Upper lobe of right lung (tissue), 1 donor: ENCODE measurements around the gene HNRNPDL. TPM values are rescaled to one million over a fixed set of nuclear protein-coding genes. Genes with fewer than 3 reads are reported as not detected.

ENCODE experiments used
- ATAC-seq: fragments of 200-7000 bp; cut with Tn5 transposase; one replicate; pipeline ENCODE4 v1.9.1; 2020; ENCODE audit warnings: mild to moderate bottlenecking, moderate library complexity
- DNase-seq: peaks from one replicate; pipeline ENCODE4 v3.0.0-alpha.2; 2020
- H3K27ac ChIP-seq: fragments of 200-600 bp; one replicate; pipeline ENCODE4 v1.8.0; 2022
- H3K27me3 ChIP-seq: fragments of 200-600 bp; one replicate; pipeline ENCODE4 v1.8.0; 2022; ENCODE audit warnings: mild to moderate bottlenecking
- H3K36me3 ChIP-seq: fragments of 200-600 bp; one replicate; pipeline ENCODE4 v1.8.0; 2022
- H3K4me1 ChIP-seq: fragments of 200-600 bp; one replicate; pipeline ENCODE4 v1.8.0; 2022
- H3K4me3 ChIP-seq: fragments of 200-600 bp; one replicate; pipeline ENCODE4 v1.8.0; 2022; ENCODE audit warnings: mild to moderate bottlenecking
- H3K9me3 ChIP-seq: fragments of 200-600 bp; one replicate; pipeline ENCODE4 v1.8.0; 2022
- CTCF ChIP-seq: fragments of 200-600 bp; IDR thresholded peaks from one replicate; pipeline ENCODE4 v1.8.0; 2022; ENCODE audit warnings: antibody characterized with exemption
- intact Hi-C: fragments of 100-400 bp; cut with DNase I; formaldehyde crosslinking; loops from one replicate; pipeline ENCODE4 v1.11.0; 2022
- total RNA-seq: library from RNA; stranded (reverse); fragmentation: NEBNext Ultra II Directional; extraction: Animal tissue kit (Norgen Biotek cat#: 25700); gene quantifications from one replicate; pipeline ENCODE4 v1.2.1, GENCODE V29; 2021
- donor health status: DM: no; HTN: yes; CAD: no; lungs with severe emphysema.

The HNRNPDL gene
- total RNA-seq, 1 donor from 2014 or later, result 167 TPM

GRCh38 chr4:82467471-82467870, 37.2 kb upstream of the HNRNPDL start:
- Histone ChIP-seq H3K36me3 (no peaks in the 10 kb centered on the region), H3K27me3 (no peaks in the 10 kb centered on the region), H3K9me3 (no peaks in the 10 kb centered on the region), H3K4me3 (no peak overlapping the region), H3K27ac (no peak overlapping the region), H3K4me1 (peaks cover 7% of the 10 kb centered on the region)
- intact Hi-C loops, result no loop called here
- ATAC-seq (no peak), DNase-seq (no peak)
- TF ChIP-seq CTCF, result no peak

- no peaks in the 10 kb centered on the region for H3K27me3 ChIP-seq
- H3K9me3 ChIP-seq, result no peaks in the 10 kb centered on the region
- no peak overlapping the region for H3K27ac ChIP-seq
- no peak overlapping the region for H3K4me3 ChIP-seq
- peaks cover 7% of the 10 kb centered on the region for H3K4me1 ChIP-seq
- intact Hi-C loops, result no loop called here
- peaks cover 25% of the 10 kb centered on the region for H3K36me3 ChIP-seq
- ATAC-seq, result peak; percentile 11
- no peak for TF ChIP-seq CTCF
- no peak for DNase-seq
Observed at GRCh38 chr4:82463221-82463620, 33.0 kb upstream of the HNRNPDL start.

- Histone ChIP-seq H3K36me3 (peaks cover 32% of the 10 kb centered on the region), H3K27me3 (no peaks in the 10 kb centered on the region), H3K4me1 (peaks cover 7% of the 10 kb centered on the region), H3K27ac (no peak overlapping the region), H3K9me3 (no peaks in the 10 kb centered on the region), H3K4me3 (no peak overlapping the region)
- peak; percentile 84 for DNase-seq
- ATAC-seq, result peak; percentile 96
- peak; percentile 93 for TF ChIP-seq CTCF
- intact Hi-C loops, result no loop called here
Observed at GRCh38 chr4:82462415-82462831, 32.2 kb upstream of the HNRNPDL start.

GRCh38 chr4:82461710-82462109, 31.4 kb upstream of the HNRNPDL start:
- intact Hi-C loops, result no loop called here

GRCh38 chr4:82458729-82459128, 28.5 kb upstream of the HNRNPDL start:
- no peak for TF ChIP-seq CTCF
- DNase-seq, result no peak
- intact Hi-C loops, result no loop called here

More at GRCh38 chr4:82461710-82462109, 31.4 kb upstream of the HNRNPDL start:
- DNase-seq, result no peak
- H3K4me3 ChIP-seq, result no peak overlapping the region
- H3K27ac ChIP-seq, result no peak overlapping the region
- no peaks in the 10 kb centered on the region for H3K9me3 ChIP-seq
- peaks cover 7% of the 10 kb centered on the region for H3K4me1 ChIP-seq
- peaks cover 39% of the 10 kb centered on the region for H3K36me3 ChIP-seq
- no peak for ATAC-seq
- no peak for TF ChIP-seq CTCF
- H3K27me3 ChIP-seq, result no peaks in the 10 kb centered on the region

GRCh38 chr4:82457266-82457665, 27.0 kb upstream of the HNRNPDL start:
- Histone ChIP-seq H3K36me3 (peaks cover 80% of the 10 kb centered on the region), H3K9me3 (no peaks in the 10 kb centered on the region), H3K4me3 (no peak overlapping the region), H3K4me1 (no peaks in the 10 kb centered on the region), H3K27me3 (no peaks in the 10 kb centered on the region), H3K27ac (no peak overlapping the region)
- ATAC-seq, result no peak
- TF ChIP-seq CTCF, result no peak
- no peak for DNase-seq
- intact Hi-C loops, result no loop called here

More at GRCh38 chr4:82458729-82459128, 28.5 kb upstream of the HNRNPDL start:
- no peak overlapping the region for H3K4me3 ChIP-seq
- ATAC-seq, result no peak
- no peaks in the 10 kb centered on the region for H3K27me3 ChIP-seq
- H3K27ac ChIP-seq, result no peak overlapping the region
- H3K36me3 ChIP-seq, result peaks cover 67% of the 10 kb centered on the region
- H3K9me3 ChIP-seq, result no peaks in the 10 kb centered on the region
- H3K4me1 ChIP-seq, result peaks cover 7% of the 10 kb centered on the region
